ENCODE measurements around the gene ATP5F1C.

ATP5F1C gene

GRCh38 chr10:7795605-7796004 lies 7.6 kb downstream of the ATP5F1C start:
- no peak for TF ChIP-seq ZNF626 (tag by site-specific recombination; IDR thresholded peaks at IDR 0.05)
- TF ChIP-seq ZNF449 (tag by site-specific recombination; IDR thresholded peaks at IDR 0.05) = peak; percentile 77
- Histone ChIP-seq H3K4me1 (ENCODE audit: control insufficient read depth, insufficient read depth, low read length) (peaks cover 7% of the 10 kb centered on the region), H3K36me3 (ENCODE audit: control insufficient read depth in 2 of 2, insufficient read depth in 1 of 2, low read length in 2 of 2) (peaks cover 36 to 63% of the 10 kb centered on the region in 2 experiments), H3K4me3 (ENCODE audit: low read depth, low read length) (no peak overlapping the region), H3K9me3 (ENCODE audit: control insufficient read depth, insufficient read depth, low read depth, low read length) (no peaks in the 10 kb centered on the region), H3K27ac (ENCODE audit: extremely low read depth, low read depth, low read length) (no peak overlapping the region)
- POLR2A ChIA-PET = interaction anchor here (1.6 kb wide), 1 partner anchor 23 kb away, joined by 3 read pairs; the partner anchor contains the start of gene TAF3
- CTCF ChIA-PET = no interaction called here

DNA sequence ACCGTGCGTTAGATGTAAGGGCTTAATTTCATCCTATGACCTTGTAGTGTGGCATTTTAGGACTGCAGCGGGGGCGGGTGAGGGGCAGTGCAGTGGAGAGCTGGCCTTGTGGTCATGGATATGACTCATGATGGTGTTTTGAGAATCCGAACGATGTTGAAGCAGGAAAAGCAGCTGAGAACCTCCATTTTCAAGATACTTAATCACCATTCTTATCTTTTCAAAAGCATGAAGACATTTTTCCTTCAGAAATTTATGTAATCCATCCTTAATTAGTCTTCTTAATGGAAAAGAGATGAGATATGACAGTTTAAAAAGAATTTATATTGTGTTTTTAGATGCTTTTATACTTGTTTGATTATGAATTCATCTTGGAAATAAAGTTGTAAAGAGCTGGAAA lies 9.6 kb downstream of the ATP5F1C start:
- ChIA-PET CTCF (interaction anchor here (0.7 kb wide), 1 partner anchor 15 kb away, joined by 4 read pairs; no protein-coding TSS in a partner anchor), POLR2A (interaction anchor here (0.6 to 3.0 kb wide), 5 partner anchors 10 to 236 kb away, joined by 3 to 15 read pairs (median 5); partner anchors contain the start of genes ATP5F1C, KIN and TAF3)
- TF ChIP-seq ZNF19 (tag by site-specific recombination; IDR thresholded peaks at IDR 0.05; ENCODE audit: low read depth) (no peak), YY1 (tag by site-specific recombination; IDR thresholded peaks at IDR 0.05) (no peak), ZNF350 (tag by site-specific recombination; IDR thresholded peaks at IDR 0.05) (no peak), HIC1 (tag by site-specific recombination; IDR thresholded peaks at IDR 0.05) (no peak), RBAK (tag by site-specific recombination; IDR thresholded peaks at IDR 0.05) (no peak), ZNF521 (tag by site-specific recombination; IDR thresholded peaks at IDR 0.05) (no peak), SP3 (tag by site-specific recombination; IDR thresholded peaks at IDR 0.05) (no peak), TRIM28 (IDR thresholded peaks at IDR 0.05; ENCODE audit: borderline replicate concordance, low read length) (no peak), GLI2 (tag by site-specific recombination; IDR thresholded peaks at IDR 0.05; ENCODE audit: borderline replicate concordance, low read depth) (no peak), ZNF366 (tag by site-specific recombination; conservative IDR thresholded peaks at IDR 0.05) (no peak), ZNF398 (tag by site-specific recombination; IDR thresholded peaks at IDR 0.05) (no peak), GLIS1 (tag by site-specific recombination; IDR thresholded peaks at IDR 0.05) (no peak), ZNF768 (tag by site-specific recombination; IDR thresholded peaks at IDR 0.05) (no peak), ZFP69B (tag by site-specific recombination; IDR thresholded peaks at IDR 0.05) (no peak), ZNF10 (tag by site-specific recombination; IDR thresholded peaks at IDR 0.05) (no peak), ZBTB8A (tag by site-specific recombination; IDR thresholded peaks at IDR 0.05) (no peak), ZBTB1 (tag by site-specific recombination; IDR thresholded peaks at IDR 0.05) (no peak), ZNF266 (tag by site-specific recombination; IDR thresholded peaks at IDR 0.05; ENCODE audit: low read depth) (no peak)
- TF ChIP-seq, protein P1, sequence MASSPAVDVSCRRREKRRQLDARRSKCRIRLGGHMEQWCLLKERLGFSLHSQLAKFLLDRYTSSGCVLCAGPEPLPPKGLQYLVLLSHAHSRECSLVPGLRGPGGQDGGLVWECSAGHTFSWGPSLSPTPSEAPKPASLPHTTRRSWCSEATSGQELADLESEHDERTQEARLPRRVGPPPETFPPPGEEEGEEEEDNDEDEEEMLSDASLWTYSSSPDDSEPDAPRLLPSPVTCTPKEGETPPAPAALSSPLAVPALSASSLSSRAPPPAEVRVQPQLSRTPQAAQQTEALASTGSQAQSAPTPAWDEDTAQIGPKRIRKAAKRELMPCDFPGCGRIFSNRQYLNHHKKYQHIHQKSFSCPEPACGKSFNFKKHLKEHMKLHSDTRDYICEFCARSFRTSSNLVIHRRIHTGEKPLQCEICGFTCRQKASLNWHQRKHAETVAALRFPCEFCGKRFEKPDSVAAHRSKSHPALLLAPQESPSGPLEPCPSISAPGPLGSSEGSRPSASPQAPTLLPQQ (tag by site-specific recombination; IDR thresholded peaks at IDR 0.05) = no peak
- TF ChIP-seq, protein P2, sequence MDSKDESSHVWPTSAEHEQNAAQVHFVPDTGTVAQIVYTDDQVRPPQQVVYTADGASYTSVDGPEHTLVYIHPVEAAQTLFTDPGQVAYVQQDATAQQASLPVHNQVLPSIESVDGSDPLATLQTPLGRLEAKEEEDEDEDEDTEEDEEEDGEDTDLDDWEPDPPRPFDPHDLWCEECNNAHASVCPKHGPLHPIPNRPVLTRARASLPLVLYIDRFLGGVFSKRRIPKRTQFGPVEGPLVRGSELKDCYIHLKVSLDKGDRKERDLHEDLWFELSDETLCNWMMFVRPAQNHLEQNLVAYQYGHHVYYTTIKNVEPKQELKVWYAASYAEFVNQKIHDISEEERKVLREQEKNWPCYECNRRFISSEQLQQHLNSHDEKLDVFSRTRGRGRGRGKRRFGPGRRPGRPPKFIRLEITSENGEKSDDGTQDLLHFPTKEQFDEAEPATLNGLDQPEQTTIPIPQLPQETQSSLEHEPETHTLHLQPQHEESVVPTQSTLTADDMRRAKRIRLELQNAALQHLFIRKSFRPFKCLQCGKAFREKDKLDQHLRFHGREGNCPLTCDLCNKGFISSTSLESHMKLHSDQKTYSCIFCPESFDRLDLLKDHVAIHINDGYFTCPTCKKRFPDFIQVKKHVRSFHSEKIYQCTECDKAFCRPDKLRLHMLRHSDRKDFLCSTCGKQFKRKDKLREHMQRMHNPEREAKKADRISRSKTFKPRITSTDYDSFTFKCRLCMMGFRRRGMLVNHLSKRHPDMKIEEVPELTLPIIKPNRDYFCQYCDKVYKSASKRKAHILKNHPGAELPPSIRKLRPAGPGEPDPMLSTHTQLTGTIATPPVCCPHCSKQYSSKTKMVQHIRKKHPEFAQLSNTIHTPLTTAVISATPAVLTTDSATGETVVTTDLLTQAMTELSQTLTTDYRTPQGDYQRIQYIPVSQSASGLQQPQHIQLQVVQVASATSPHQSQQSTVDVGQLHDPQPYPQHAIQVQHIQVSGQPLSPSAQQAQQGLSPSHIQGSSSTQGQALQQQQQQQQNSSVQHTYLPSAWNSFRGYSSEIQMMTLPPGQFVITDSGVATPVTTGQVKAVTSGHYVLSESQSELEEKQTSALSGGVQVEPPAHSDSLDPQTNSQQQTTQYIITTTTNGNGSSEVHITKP (tag by site-specific recombination; IDR thresholded peaks at IDR 0.05) = no peak
- Histone ChIP-seq H3K27ac (ENCODE audit: extremely low read depth, low read depth, low read length) (no peak overlapping the region), H3K4me1 (ENCODE audit: control insufficient read depth, insufficient read depth, low read length) (peaks cover 7% of the 10 kb centered on the region), H3K4me3 (ENCODE audit: low read depth, low read length) (no peak overlapping the region), H3K36me3 (ENCODE audit: control insufficient read depth in 2 of 2, insufficient read depth in 1 of 2, low read length in 2 of 2) (peaks cover 49 to 63% of the 10 kb centered on the region in 2 experiments), H3K9me3 (ENCODE audit: control insufficient read depth, insufficient read depth, low read depth, low read length) (no peaks in the 10 kb centered on the region)
